Activated naive CD4-positive, alpha-beta T cell treated with Interleukin-2 at 50 U/mL for 16 hours (primary cell): Measurements from ENCODE around the gene TSEN15.
"Not testable (repeated sequence)": the region's sequence is repeated elsewhere in the genome, so short reads cannot be mapped to it uniquely, and the experiment has no call there.

ENCODE experiments used
- DNase-seq: peaks from one replicate; pipeline ENCODE4 v3.0.0-alpha.2; 2020

TSEN15 gene

GRCh38 chr1:184031409-184032107 lies 20.0 kb upstream of the TSEN15 start:
- no peak for DNase-seq

GRCh38 chr1:184032306-184032929 lies 19.1 kb upstream of the TSEN15 start:
- no peak for DNase-seq

GRCh38 chr1:184032930-184033418 lies 18.6 kb upstream of the TSEN15 start:
- no peak for DNase-seq

- DNase-seq = no peak
Observed at GRCh38 chr1:184033711-184034167, 17.8 kb upstream of the TSEN15 start.

GRCh38 chr1:184034761-184035379 lies 16.7 kb upstream of the TSEN15 start:
- DNase-seq = no peak

GRCh38 chr1:184035719-184036516 lies 15.6 kb upstream of the TSEN15 start:
- DNase-seq = no peak

GRCh38 chr1:184036517-184036949 lies 15.0 kb upstream of the TSEN15 start:
- peak; percentile 9 for DNase-seq

- DNase-seq = no peak
Observed at GRCh38 chr1:184037849-184038591, 13.5 kb upstream of the TSEN15 start.

GRCh38 chr1:184039126-184039525 lies 12.4 kb upstream of the TSEN15 start:
- no peak for DNase-seq

GRCh38 chr1:184041731-184042130 lies 9.8 kb upstream of the TSEN15 start:
- no peak for DNase-seq

GRCh38 chr1:184043315-184043714 lies 8.2 kb upstream of the TSEN15 start:
- not testable (repeated sequence) for DNase-seq

- DNase-seq = no peak
Observed at GRCh38 chr1:184044603-184045376, 6.7 kb upstream of the TSEN15 start.

GRCh38 chr1:184047541-184047940 lies 4.0 kb upstream of the TSEN15 start:
- not testable (repeated sequence) for DNase-seq

- DNase-seq = no peak
Observed at GRCh38 chr1:184048561-184049240, 2.8 kb upstream of the TSEN15 start.

GRCh38 chr1:184049291-184049690 lies 2.2 kb upstream of the TSEN15 start:
- no peak for DNase-seq

- no peak for DNase-seq
Observed at GRCh38 chr1:184049836-184050468, 1.6 kb upstream of the TSEN15 start.

GRCh38 chr1:184050636-184051035 lies 894 bp upstream of the TSEN15 start:
- DNase-seq = no peak

- DNase-seq = no peak
Observed at GRCh38 chr1:184051138-184051484, 419 bp upstream of the TSEN15 start.

- no peak for DNase-seq
Observed at GRCh38 chr1:184052194-184052559, 647 bp downstream of the TSEN15 start.

- no peak for DNase-seq
Observed at GRCh38 chr1:184052750-184053149, 1.2 kb downstream of the TSEN15 start.

- DNase-seq = no peak
Observed at GRCh38 chr1:184053881-184054280, 2.4 kb downstream of the TSEN15 start.
